ENCODE results near the gene CALCOCO2. TPM values are rescaled to one million over a fixed set of nuclear protein-coding genes. Genes with fewer than 3 reads are reported as not detected.

The CALCOCO2 gene
- total RNA-seq, 2 donors from 2014 or later: 112 to 152 TPM

DNA sequence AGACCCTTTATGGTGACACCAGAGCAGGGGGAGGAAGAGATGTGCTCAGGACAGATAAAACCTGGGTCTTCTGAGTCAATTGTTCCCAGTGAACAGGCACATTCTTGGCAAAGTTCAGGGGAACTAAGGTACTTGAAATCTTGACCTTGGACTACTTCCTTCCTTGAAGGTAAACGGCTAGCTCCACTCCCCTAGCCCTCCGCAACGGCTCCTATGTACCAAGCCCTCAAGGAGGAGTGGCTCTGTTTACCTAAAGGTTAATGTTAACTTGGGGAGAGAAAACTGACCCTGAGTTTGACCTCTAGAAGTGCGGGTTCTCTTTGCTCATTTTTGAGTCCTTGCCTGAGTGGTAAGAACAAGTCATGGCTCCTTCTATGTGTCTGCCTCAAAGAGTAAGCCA, 21.7 kb upstream of the CALCOCO2 start:
- no peak overlapping the region for H3K27ac ChIP-seq
- no peak for DNase-seq (ENCODE audit: low spot score)
- H3K36me3 ChIP-seq: no peaks in the 10 kb centered on the region
- H3K27me3 ChIP-seq: no peaks in the 10 kb centered on the region
- H3K4me1 ChIP-seq: peaks cover 0 to 3% of the 10 kb centered on the region in 2 donors
- H3K9me3 ChIP-seq: no peaks in the 10 kb centered on the region
- no peak overlapping the region for H3K4me3 ChIP-seq
- TF ChIP-seq, protein P1, sequence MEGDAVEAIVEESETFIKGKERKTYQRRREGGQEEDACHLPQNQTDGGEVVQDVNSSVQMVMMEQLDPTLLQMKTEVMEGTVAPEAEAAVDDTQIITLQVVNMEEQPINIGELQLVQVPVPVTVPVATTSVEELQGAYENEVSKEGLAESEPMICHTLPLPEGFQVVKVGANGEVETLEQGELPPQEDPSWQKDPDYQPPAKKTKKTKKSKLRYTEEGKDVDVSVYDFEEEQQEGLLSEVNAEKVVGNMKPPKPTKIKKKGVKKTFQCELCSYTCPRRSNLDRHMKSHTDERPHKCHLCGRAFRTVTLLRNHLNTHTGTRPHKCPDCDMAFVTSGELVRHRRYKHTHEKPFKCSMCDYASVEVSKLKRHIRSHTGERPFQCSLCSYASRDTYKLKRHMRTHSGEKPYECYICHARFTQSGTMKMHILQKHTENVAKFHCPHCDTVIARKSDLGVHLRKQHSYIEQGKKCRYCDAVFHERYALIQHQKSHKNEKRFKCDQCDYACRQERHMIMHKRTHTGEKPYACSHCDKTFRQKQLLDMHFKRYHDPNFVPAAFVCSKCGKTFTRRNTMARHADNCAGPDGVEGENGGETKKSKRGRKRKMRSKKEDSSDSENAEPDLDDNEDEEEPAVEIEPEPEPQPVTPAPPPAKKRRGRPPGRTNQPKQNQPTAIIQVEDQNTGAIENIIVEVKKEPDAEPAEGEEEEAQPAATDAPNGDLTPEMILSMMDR (IDR thresholded peaks at IDR 0.05): no peak

DNA sequence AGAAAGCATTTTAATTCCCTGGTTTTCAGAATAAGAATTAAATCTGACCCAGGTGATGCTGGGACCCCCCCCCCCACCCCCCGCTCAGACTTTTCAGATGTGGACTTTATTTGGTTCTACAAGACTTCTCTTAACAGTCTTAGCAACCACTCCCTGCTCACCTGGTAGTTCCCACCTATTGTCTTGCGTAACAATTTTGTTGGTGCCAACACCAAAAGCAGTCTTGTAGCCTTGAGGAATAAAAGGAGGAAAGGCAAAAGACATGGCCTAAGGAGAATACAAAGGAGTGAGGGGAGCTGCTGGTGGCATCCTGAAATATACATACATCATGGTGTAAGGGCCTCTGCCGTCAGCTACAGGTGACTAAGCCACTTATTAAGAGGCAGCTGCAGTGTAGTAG, 18.8 kb upstream of the CALCOCO2 start:
- TF ChIP-seq, protein P1 (IDR thresholded peaks at IDR 0.05): no peak

DNA sequence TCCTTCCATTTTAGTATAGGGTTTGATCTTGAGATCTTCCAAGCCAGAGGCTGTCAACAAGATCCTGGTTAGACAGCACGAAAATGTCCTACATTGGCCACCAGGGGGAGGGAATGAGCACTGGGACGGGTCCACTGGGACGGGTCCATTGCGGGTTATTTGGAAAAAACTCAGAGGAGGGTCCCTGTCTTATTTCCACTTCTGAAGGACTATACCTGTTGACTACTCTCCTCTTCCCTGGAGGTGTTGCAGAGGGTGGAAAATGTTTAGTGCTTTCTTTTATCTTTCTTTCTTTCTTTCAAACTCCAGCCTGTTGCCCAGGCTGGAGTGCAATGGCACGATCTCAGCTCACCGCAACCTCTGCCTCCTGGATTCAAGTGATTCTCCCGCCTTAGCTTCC, 16.3 kb upstream of the CALCOCO2 start:
- peak; percentile 70 for DNase-seq (ENCODE audit: low spot score)
- TF ChIP-seq, protein P1 (IDR thresholded peaks at IDR 0.05): peak; percentile 74 to 81
- Histone ChIP-seq H3K9me3 (no peaks in the 10 kb centered on the region), H3K27me3 (no peaks in the 10 kb centered on the region), H3K4me3 (no peak overlapping the region), H3K4me1 (peaks cover 0 to 13% of the 10 kb centered on the region in 2 donors), H3K36me3 (no peaks in the 10 kb centered on the region), H3K27ac (no peak overlapping the region)

More for the DNA sequence above, 18.8 kb upstream of the CALCOCO2 start:
- no peak for DNase-seq (ENCODE audit: low spot score)
- H3K36me3 ChIP-seq: no peaks in the 10 kb centered on the region
- peaks cover 0 to 8% of the 10 kb centered on the region in 2 donors for H3K4me1 ChIP-seq
- no peak overlapping the region for H3K27ac ChIP-seq
- H3K9me3 ChIP-seq: no peaks in the 10 kb centered on the region
- H3K4me3 ChIP-seq: no peak overlapping the region
- H3K27me3 ChIP-seq: no peaks in the 10 kb centered on the region

DNA sequence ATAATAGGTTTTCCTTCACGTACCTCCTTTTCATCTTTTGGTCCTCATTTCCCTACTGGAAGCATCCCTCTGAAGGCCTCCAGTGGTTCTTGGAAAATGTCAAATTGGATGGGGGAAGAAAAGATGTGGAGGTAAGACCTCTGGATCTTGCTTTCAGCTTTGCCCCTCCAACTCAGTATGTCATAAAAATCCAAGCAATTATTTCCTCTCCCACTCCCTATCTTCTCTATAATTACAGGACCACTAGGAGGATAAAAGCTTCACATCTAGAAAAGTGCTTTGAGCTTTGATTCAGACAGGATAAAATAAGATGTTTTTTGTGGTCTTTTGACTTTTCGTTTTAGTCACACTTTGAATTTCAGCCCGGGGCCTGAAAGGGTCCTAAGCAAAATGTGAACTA, 15.5 kb upstream of the CALCOCO2 start:
- H3K27me3 ChIP-seq: no peaks in the 10 kb centered on the region
- TF ChIP-seq, protein P1 (IDR thresholded peaks at IDR 0.05): no peak

DNA sequence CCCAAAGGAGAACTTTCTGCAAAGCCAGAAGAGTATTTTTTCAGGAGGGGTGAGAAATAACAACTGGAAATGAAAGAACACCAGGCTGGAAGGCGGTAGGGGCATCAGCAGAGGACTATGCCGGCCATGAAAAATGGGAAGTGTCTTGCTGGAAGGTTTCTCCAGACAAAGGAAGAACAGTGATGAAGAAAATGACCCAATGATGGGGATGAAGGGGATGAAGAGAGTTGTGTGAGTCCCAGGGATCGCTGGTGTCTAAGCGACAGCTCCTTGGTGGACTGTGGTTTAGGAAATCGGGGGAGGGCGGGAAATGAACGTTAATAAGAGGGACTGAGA, 14.4 kb upstream of the CALCOCO2 start:
- no peak for DNase-seq (ENCODE audit: low spot score)
- Histone ChIP-seq H3K27ac (peak overlapping the region in 1 of 2 donors; percentile 39), H3K4me3 (peak overlapping the region; percentile 31 to 53), H3K27me3 (no peaks in the 10 kb centered on the region), H3K36me3 (no peaks in the 10 kb centered on the region), H3K9me3 (no peaks in the 10 kb centered on the region), H3K4me1 (peaks cover 0 to 13% of the 10 kb centered on the region in 2 donors)
- TF ChIP-seq, protein P1 (IDR thresholded peaks at IDR 0.05): no peak

More for the DNA sequence above, 15.5 kb upstream of the CALCOCO2 start:
- no peak for DNase-seq (ENCODE audit: low spot score)
- no peak overlapping the region for H3K4me3 ChIP-seq
- no peaks in the 10 kb centered on the region for H3K9me3 ChIP-seq
- no peak overlapping the region for H3K27ac ChIP-seq
- H3K36me3 ChIP-seq: no peaks in the 10 kb centered on the region
- H3K4me1 ChIP-seq: peaks cover 0 to 13% of the 10 kb centered on the region in 2 donors
